ENCODE data around the gene IDI1.
"Not testable (repeated sequence)": the region's sequence is repeated elsewhere in the genome, so short reads cannot be mapped to it uniquely, and the experiment has no call there.

Gene IDI1

DNA sequence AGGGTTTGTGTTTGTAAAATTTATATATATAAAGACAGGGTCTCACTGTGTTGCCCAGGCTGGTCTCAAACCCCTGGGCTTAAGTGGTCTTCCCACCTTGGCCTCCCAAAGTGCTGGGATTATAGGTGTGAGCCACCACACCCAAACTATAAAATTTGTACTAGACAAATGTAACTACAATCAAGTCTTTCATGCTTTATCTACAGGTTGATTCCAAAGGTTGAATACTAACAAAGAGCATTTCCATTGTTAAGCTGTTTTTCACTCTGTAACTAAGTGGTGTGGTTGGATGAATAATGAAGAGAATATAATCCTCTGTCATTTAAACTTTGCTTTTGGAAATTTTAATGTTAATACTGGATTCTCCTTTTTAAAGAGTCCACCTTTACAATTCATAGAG, 29.7 kb upstream of the IDI1 start:
- no peak for TF ChIP-seq CTCF (IDR thresholded peaks at IDR 0.05; ENCODE audit: low read depth, low read length, missing control alignments)
- DNase-seq (ENCODE audit: extremely low read depth, low read depth), result no peak

GRCh38 chr10:1074748-1075308, 25.9 kb upstream of the IDI1 start:
- no peak overlapping the region for H3K4me3 ChIP-seq (replicated peaks; ENCODE audit: low read depth, low read length)
- peak; percentile 16 for TF ChIP-seq CTCF (IDR thresholded peaks at IDR 0.05; ENCODE audit: low read depth, low read length, missing control alignments)
- no peak for DNase-seq (ENCODE audit: extremely low read depth, low read depth)

More for the DNA sequence above, 29.7 kb upstream of the IDI1 start:
- no peak overlapping the region for H3K4me3 ChIP-seq (replicated peaks; ENCODE audit: low read depth, low read length)

DNA sequence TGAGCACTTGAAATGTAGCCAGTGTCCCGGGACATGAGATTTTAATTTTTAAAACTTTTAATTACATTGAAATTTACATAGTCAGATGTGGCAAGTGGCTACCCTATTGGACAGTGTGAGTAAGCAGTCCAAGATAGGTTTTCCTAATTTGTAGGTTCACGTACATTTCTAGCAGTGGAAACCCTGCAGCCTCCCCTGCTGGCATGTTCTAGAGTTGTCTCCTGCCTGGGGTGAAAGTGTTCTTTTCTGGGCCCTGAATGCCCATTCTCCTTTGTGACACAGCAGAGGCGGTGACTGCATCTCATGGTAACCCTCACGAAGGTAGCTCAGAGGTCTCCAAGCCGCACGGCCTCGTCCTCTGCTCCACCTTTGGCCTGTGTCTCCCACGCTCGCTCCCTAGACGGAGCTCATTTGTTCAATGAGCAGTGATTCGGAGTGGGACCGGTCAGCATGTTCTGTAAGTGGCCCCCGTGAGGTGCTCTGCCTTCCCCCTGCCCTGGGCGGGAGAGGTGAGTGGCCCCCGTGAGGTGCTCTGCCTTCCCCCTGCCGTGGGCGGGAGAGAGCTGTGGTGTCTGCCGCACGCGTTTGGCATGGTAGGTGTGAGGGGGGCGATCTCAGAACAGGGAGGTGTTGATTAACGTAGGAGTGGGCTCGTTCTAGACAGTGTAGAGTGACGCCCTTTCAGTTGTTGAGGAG, 25.3 kb upstream of the IDI1 start:
- TF ChIP-seq CTCF (IDR thresholded peaks at IDR 0.05; ENCODE audit: low read depth, low read length, missing control alignments), result no peak
- DNase-seq (ENCODE audit: extremely low read depth, low read depth), result no peak
- H3K4me3 ChIP-seq (replicated peaks; ENCODE audit: low read depth, low read length), result no peak overlapping the region

- no peak for DNase-seq (ENCODE audit: extremely low read depth, low read depth)
- no peak for TF ChIP-seq CTCF (IDR thresholded peaks at IDR 0.05; ENCODE audit: low read depth, low read length, missing control alignments)
Measured at GRCh38 chr10:1070919-1071318, 22.0 kb upstream of the IDI1 start.

DNA sequence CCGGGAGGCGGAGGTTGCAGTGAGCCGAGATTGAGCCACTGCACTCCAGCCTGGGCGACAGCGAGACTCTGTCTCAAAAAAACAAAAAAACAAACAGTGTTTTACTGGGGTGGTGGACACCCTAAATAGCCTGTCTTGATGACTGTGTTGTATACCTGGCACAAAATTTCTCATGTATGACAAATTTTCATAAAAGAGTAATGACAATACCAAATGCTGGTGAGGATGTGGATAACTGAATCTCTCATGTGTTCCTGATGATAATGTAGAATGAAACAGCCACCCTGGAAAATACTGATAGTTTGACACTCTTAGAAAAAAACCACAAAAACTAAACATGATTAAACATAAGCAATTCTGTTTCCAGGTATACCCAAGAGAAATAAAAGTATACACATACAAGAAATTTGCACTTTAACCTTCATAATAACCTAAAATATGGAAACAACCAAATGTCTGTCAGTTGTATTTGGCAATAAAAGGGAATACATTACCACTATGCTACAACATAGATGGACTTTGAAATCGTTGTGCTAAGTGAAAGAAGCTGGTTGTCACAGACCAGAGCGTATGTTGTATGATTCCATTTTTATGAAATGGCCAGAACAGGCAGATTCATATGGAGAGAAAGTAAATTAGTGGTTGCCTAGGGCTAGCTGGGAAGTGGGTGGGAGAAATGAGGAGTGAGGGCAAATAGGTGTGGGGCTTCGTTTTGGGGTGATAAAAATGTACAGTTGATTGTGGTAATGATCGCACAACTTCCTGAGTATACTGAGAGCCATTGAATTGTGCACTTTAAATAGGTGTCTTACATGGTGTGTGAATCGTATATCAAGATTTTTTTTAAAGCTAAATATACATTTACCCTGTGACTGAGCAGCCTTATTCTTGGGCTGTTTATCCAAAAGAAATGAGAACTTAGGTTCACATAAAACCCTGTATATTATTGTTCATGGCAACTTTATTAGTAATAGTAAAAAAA, 19.8 kb upstream of the IDI1 start:
- no peak for DNase-seq (ENCODE audit: extremely low read depth, low read depth)
- no peak for TF ChIP-seq CTCF (IDR thresholded peaks at IDR 0.05; ENCODE audit: low read depth, low read length, missing control alignments)
- H3K4me3 ChIP-seq (replicated peaks; ENCODE audit: low read depth, low read length), result no peak overlapping the region

More at GRCh38 chr10:1070919-1071318, 22.0 kb upstream of the IDI1 start:
- no peak overlapping the region for H3K4me3 ChIP-seq (replicated peaks; ENCODE audit: low read depth, low read length)

- DNase-seq (ENCODE audit: extremely low read depth, low read depth); H3K4me3 ChIP-seq (replicated peaks; ENCODE audit: low read depth, low read length): not testable (repeated sequence)
Measured at GRCh38 chr10:1066734-1067133, 17.8 kb upstream of the IDI1 start.

DNA sequence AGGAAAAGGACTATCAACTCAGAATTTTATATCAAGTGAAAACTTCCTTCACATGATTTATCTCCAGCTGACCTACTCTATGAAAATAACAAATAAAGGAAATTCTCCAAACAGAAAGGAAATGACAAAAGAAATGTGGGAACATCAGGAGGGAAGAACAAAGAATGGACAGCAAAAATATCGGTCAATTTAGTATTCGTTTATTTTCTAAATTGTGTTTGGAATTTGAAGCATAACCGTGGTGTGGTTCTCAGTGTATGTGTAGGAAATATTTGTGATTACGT, 16.0 kb upstream of the IDI1 start:
- TF ChIP-seq CTCF (IDR thresholded peaks at IDR 0.05; ENCODE audit: low read depth, low read length, missing control alignments), result no peak
- DNase-seq (ENCODE audit: extremely low read depth, low read depth), result no peak
- H3K4me3 ChIP-seq (replicated peaks; ENCODE audit: low read depth, low read length), result no peak overlapping the region

Measured in HFF-Myc (cell line).